A549 (cell line): ENCODE results near the gene LPAR1. TPM values are rescaled to one million over a fixed set of nuclear protein-coding genes. Genes with fewer than 3 reads are reported as not detected.

Experiments
- ATAC-seq, 2 experiments: fragments of 200-7000 bp in 1 of 2; fragments of >200 bp in 1 of 2; cut with Nextera tagmentation in 1 of 2; cut with Tn5 transposase in 1 of 2; 3 replicates each; pipeline versions ENCODE4 v1.8.0 to v1.9.1; 2018 to 2020; ENCODE audit warnings: mild to moderate bottlenecking in 1 of 2, moderate library complexity in 1 of 2
- CTCF ChIA-PET: fragments of 300-600 bp; sonication (Branson Sonifier 250); formaldehyde crosslinking; extraction: SDS; loops from one replicate; lab custom pipeline; 2021; ENCODE audit warnings: antibody characterized with exemption, inconsistent platforms; lab: Yijun Ruan, JAX
- POLR2A ChIA-PET: fragments of 350-600 bp; formaldehyde crosslinking; extraction: SDS; loops from one replicate; lab custom pipeline; 2021; ENCODE audit warnings: antibody characterized with exemption, inconsistent platforms; lab: Yijun Ruan, JAX
- DNase-seq, 2 experiments: peaks; one replicate each; pipeline versions ENCODE4 v3.0.0 to v3.0.0-alpha.2; 2011 to 2016; ENCODE audit warnings: low read depth in 1 of 2, low spot score in 1 of 2
- FAIRE-seq: peaks from 2 replicates; lab custom pipeline; 2011; peaks lifted over from hg19 to GRCh38; lab: Jason Lieb, UNC
- H3K27ac ChIP-seq, 2 experiments: fragments of >200 bp; sonication (Bioruptor Twin); formaldehyde crosslinking; 3 replicates each; pipeline ENCODE4 v1.5.1; 2016 to 2017
- H3K4me1 ChIP-seq: fragments of >200 bp; sonication (Bioruptor Twin); formaldehyde crosslinking; 3 replicates; pipeline ENCODE4 v1.6.1; 2016
- H3K4me2 ChIP-seq: fragments of >200 bp; sonication (Bioruptor Twin); formaldehyde crosslinking; 3 replicates; pipeline ENCODE4 v1.6.1; 2016
- H3K4me3 ChIP-seq: fragments of >200 bp; sonication (Bioruptor Twin); formaldehyde crosslinking; 3 replicates; pipeline ENCODE4 v1.5.1; 2016
- H3K9me3 ChIP-seq: fragments of >200 bp; sonication (Bioruptor Twin); formaldehyde crosslinking; 3 replicates; pipeline ENCODE4 v1.6.1; 2016
- CEBPB ChIP-seq, 2 experiments: fragments of >200 bp in 1 of 2; sonication (Bioruptor Twin) in 1 of 2; formaldehyde crosslinking in 1 of 2; IDR thresholded peaks; 2 replicates each; pipeline ENCODE4 v1.6.1; 2012 to 2016
- CTCF ChIP-seq: fragments of >200 bp; sonication (Bioruptor Twin); formaldehyde crosslinking; IDR thresholded peaks from 3 replicates; pipeline ENCODE4 v1.5.1; 2016
- EHF ChIP-seq: fragments of 250-450 bp; sonication (Bioruptor Pico); IDR thresholded peaks from 2 replicates; pipeline ENCODE4 v1.5.0; 2020; ENCODE audit warnings: mild to moderate bottlenecking
- EHMT2 ChIP-seq: fragments of 200-600 bp; sonication (generic); IDR thresholded peaks from 2 replicates; pipeline ENCODE4 v1.6.1; 2016; ENCODE audit warnings: antibody characterized with exemption, low read depth, mild to moderate bottlenecking, moderate library complexity
- ESRRA ChIP-seq: fragments of 150-350 bp; IDR thresholded peaks from 2 replicates; pipeline ENCODE4 v1.6.1; 2014; ENCODE audit warnings: mild to moderate bottlenecking, low read length, borderline replicate concordance
- FOXS1 ChIP-seq: fragments of 250-450 bp; sonication (Bioruptor Pico); IDR thresholded peaks from 2 replicates; pipeline ENCODE4 v1.5.0; 2020; ENCODE audit warnings: mild to moderate bottlenecking, moderate library complexity
- GATA3 ChIP-seq: IDR thresholded peaks from 2 replicates; pipeline ENCODE4 v1.6.1; 2012; ENCODE audit warnings: borderline replicate concordance
- HEYL ChIP-seq: fragments of 250-450 bp; sonication (Bioruptor Pico); IDR thresholded peaks from 2 replicates; pipeline ENCODE4 v1.8.0; 2021; ENCODE audit warnings: mild to moderate bottlenecking, moderate library complexity
- HOXA7 ChIP-seq: fragments of 250-450 bp; sonication (Bioruptor Pico); IDR thresholded peaks from 2 replicates; pipeline ENCODE4 v1.5.0; 2020; ENCODE audit warnings: mild to moderate bottlenecking, moderate library complexity
- HOXB13 ChIP-seq: fragments of 250-450 bp; sonication (Bioruptor Pico); IDR thresholded peaks from 2 replicates; pipeline ENCODE4 v1.5.0; 2020; ENCODE audit warnings: low read depth, mild to moderate bottlenecking, moderate library complexity
- PHF8 ChIP-seq: fragments of 200-600 bp; sonication (generic); IDR thresholded peaks from 2 replicates; pipeline ENCODE4 v1.6.1; 2016; ENCODE audit warnings: low read depth, mild to moderate bottlenecking, antibody characterized with exemption, moderate library complexity, borderline replicate concordance
- RAD21 ChIP-seq, 2 experiments: fragments of >200 bp in 1 of 2; sonication (Bioruptor Twin) in 1 of 2; formaldehyde crosslinking in 1 of 2; IDR thresholded peaks in 1 of 2; conservative IDR thresholded peaks in 1 of 2; 2 replicates in 1 of 2; 3 replicates in 1 of 2; pipeline ENCODE4 v1.6.1; 2012 to 2018; ENCODE audit warnings: inconsistent platforms in 1 of 2
- RARB ChIP-seq: fragments of 250-450 bp; sonication (Bioruptor Pico); IDR thresholded peaks from 2 replicates; pipeline ENCODE4 v1.8.0; 2021; ENCODE audit warnings: mild to moderate bottlenecking, moderate library complexity
- SREBF2 ChIP-seq: fragments of 450-650 bp; IDR thresholded peaks from 2 replicates; pipeline ENCODE4 v1.6.1; 2014; ENCODE audit warnings: mild to moderate bottlenecking, moderate library complexity
- ZSCAN20 ChIP-seq: fragments of 250-450 bp; sonication (Bioruptor Pico); IDR thresholded peaks from 2 replicates; pipeline ENCODE4 v1.8.0; 2022; ENCODE audit warnings: mild to moderate bottlenecking, moderate library complexity
- WGBS: methylation state at CpG from one replicate; pipeline ENCODE4 v1.1.6; 2017; ENCODE audit errors: missing lambda C conversion rate; 5-methylcytosine and 5-hydroxymethylcytosine counted together
- polyA plus RNA-seq, 4 experiments: library from polyadenylated mRNA; depleted of rRNA in 3 of 4; stranded (reverse); fragments of >200 nt; fragmentation: RNase III in 1 of 4; extraction: RNeasy Plus Mini Kit Qiagen cat#74134 plus additional on column Dnase treatment in 1 of 4; gene quantifications; 2 replicates in 3 of 4; 3 replicates in 1 of 4; pipeline ENCODE4 v1.2.3, GENCODE V29; 2011 to 2017
- TF ChIP-seq, protein P1 (sequence below): fragments of >200 bp; sonication (Bioruptor Twin); formaldehyde crosslinking; IDR thresholded peaks from 2 replicates; pipeline ENCODE4 v1.6.1; 2016
- TF ChIP-seq, protein P2 (sequence below): fragments of 200-600 bp; sonication (generic); IDR thresholded peaks from 2 replicates; pipeline ENCODE4 v1.6.1; 2016; ENCODE audit warnings: antibody characterized with exemption, mild to moderate bottlenecking, moderate library complexity

Gene LPAR1
- polyA plus RNA-seq, 2 of the 4 experiments (the other 2 are of a cell fraction) = 15.8 to 33.7 TPM

GRCh38 chr9:110926828-110927487 is 111.3 kb downstream of the LPAR1 start:
- DNase-seq (no peak), FAIRE-seq (no peak), ATAC-seq (no peak)
- peaks cover 3% of the 10 kb centered on the region; the same call in 1 of the 3 replicates for H3K9me3 ChIP-seq
- H3K27ac ChIP-seq = no peak overlapping the region
- no peak for TF ChIP-seq HOXA7
- no peak overlapping the region for H3K4me2 ChIP-seq
- peaks cover 16% of the 10 kb centered on the region for H3K4me1 ChIP-seq
- no peak overlapping the region for H3K4me3 ChIP-seq
- POLR2A ChIA-PET = no interaction called here
- CTCF ChIA-PET = no interaction called here
- WGBS = 92% methylated on average over 10 of the region's 10 CpGs

DNA sequence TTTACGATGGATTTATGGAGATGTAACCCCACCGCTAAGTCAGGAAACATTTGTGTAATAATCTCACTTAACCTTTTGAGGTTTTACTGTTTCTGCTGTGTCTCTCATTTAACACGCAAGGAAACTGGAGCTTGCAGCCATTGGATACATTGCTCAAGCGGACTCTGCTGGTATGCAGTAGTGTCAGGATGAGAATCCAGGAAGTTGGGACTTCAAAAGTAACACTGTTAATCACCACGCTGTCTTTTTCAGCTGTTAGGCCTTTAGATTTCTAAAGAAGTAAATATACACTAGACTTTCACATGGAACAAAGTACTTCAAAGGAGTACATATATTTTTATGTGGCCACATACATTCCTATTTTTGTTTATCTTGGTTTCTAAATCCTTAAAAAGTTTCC is 114.7 kb downstream of the LPAR1 start:
- peaks cover 40% of the 10 kb centered on the region for H3K4me1 ChIP-seq
- H3K4me2 ChIP-seq = no peak overlapping the region
- H3K27ac ChIP-seq = peak overlapping the region; percentile 36 to 59; a peak in 4 of 6 replicates
- DNase-seq = no peak
- TF ChIP-seq ZSCAN20 (CRISPR knock-in tag) = no peak
- no peak for TF ChIP-seq FOXS1
- no peak for TF ChIP-seq EHMT2
- no peak for TF ChIP-seq CEBPB (IDR thresholded peaks at IDR 0.05)
- no peak for TF ChIP-seq HEYL
- TF ChIP-seq EHF = no peak
- TF ChIP-seq SREBF2 = no peak
- TF ChIP-seq PHF8 = no peak
- WGBS = 86% methylated on average over 5 of the region's 5 CpGs
- no peak for ATAC-seq
- no peak overlapping the region for H3K4me3 ChIP-seq
- peak; percentile 13 for FAIRE-seq
- ChIA-PET POLR2A (no interaction called here), CTCF (interaction anchor here (1.2 kb wide), 1 partner anchor 54 kb away, joined by 3 read pairs; no protein-coding TSS in a partner anchor)
- H3K9me3 ChIP-seq = no peaks in the 10 kb centered on the region

DNA sequence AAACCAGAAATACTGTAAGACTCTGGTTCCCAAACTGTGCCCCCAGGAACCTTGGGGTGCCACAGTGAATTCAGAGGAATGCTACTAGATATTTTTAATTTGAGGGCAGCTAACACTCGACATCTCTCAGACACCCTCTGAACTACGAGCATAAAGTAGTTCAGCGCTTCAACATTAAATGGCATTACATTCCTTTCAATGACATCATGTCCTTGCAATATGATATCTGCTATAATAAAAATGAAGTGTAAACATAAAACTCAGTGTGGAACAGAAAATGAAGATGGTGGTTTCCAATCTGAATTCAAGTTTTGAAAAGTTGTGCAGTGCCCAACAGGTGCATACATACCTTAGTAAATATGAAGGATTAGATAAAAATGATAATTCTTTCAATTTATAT is 116.1 kb downstream of the LPAR1 start:
- no peak overlapping the region for H3K4me2 ChIP-seq

GRCh38 chr9:110921705-110922104 is 116.6 kb downstream of the LPAR1 start:
- no peak overlapping the region for H3K4me2 ChIP-seq
- ChIA-PET POLR2A (no interaction called here), CTCF (interaction anchor here (1.5 kb wide), 1 partner anchor 14 kb away, joined by 3 read pairs; no protein-coding TSS in a partner anchor)
- DNase-seq (no peak), FAIRE-seq (no peak), ATAC-seq (no peak)
- WGBS = 86% methylated on average over 5 of the region's 5 CpGs
- H3K4me1 ChIP-seq = peaks cover 50% of the 10 kb centered on the region
- peak overlapping the region; percentile 83 to 99 for H3K27ac ChIP-seq
- H3K9me3 ChIP-seq = no peaks in the 10 kb centered on the region
- no peak for TF ChIP-seq ESRRA
- no peak for TF ChIP-seq RAD21 (conservative IDR thresholded peaks at IDR 0.05 in 1 of 2, IDR thresholded peaks at IDR 0.05 in 1 of 2)
- TF ChIP-seq, protein P1, sequence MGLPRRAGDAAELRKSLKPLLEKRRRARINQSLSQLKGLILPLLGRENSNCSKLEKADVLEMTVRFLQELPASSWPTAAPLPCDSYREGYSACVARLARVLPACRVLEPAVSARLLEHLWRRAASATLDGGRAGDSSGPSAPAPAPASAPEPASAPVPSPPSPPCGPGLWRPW = no peak
- TF ChIP-seq, protein P2, sequence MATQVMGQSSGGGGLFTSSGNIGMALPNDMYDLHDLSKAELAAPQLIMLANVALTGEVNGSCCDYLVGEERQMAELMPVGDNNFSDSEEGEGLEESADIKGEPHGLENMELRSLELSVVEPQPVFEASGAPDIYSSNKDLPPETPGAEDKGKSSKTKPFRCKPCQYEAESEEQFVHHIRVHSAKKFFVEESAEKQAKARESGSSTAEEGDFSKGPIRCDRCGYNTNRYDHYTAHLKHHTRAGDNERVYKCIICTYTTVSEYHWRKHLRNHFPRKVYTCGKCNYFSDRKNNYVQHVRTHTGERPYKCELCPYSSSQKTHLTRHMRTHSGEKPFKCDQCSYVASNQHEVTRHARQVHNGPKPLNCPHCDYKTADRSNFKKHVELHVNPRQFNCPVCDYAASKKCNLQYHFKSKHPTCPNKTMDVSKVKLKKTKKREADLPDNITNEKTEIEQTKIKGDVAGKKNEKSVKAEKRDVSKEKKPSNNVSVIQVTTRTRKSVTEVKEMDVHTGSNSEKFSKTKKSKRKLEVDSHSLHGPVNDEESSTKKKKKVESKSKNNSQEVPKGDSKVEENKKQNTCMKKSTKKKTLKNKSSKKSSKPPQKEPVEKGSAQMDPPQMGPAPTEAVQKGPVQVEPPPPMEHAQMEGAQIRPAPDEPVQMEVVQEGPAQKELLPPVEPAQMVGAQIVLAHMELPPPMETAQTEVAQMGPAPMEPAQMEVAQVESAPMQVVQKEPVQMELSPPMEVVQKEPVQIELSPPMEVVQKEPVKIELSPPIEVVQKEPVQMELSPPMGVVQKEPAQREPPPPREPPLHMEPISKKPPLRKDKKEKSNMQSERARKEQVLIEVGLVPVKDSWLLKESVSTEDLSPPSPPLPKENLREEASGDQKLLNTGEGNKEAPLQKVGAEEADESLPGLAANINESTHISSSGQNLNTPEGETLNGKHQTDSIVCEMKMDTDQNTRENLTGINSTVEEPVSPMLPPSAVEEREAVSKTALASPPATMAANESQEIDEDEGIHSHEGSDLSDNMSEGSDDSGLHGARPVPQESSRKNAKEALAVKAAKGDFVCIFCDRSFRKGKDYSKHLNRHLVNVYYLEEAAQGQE = no peak
- TF ChIP-seq ZSCAN20 (CRISPR knock-in tag) = no peak
- no peak overlapping the region for H3K4me3 ChIP-seq

More for the DNA sequence above, 116.1 kb downstream of the LPAR1 start:
- Histone ChIP-seq H3K4me1 (peaks cover 50% of the 10 kb centered on the region), H3K4me3 (no peak overlapping the region), H3K27ac (peak overlapping the region; percentile 83 to 99), H3K9me3 (no peaks in the 10 kb centered on the region)
- POLR2A ChIA-PET = no interaction called here
- FAIRE-seq (no peak), DNase-seq (no peak), ATAC-seq (no peak)
- 90% methylated on average over 3 of the region's 3 CpGs for WGBS
- CTCF ChIA-PET = interaction anchor here (1.5 kb wide), 1 partner anchor 13 kb away, joined by 3 read pairs; no protein-coding TSS in a partner anchor
- TF ChIP-seq CTCF (no peak), HOXB13 (no peak), RARB (CRISPR knock-in tag) (no peak), GATA3 (no peak)
